Stomach smooth muscle (tissue), 2 donors: ENCODE measurements around the gene METTL21C.

ENCODE experiments used
- H3K27ac ChIP-seq: one replicate; pipeline ENCODE4 v1.7.0; 2013; ENCODE audit warnings: mild to moderate bottlenecking, low read length, inconsistent platforms
- H3K27me3 ChIP-seq, 2 donors: one replicate each; pipeline ENCODE4 v1.7.0; 2013; ENCODE audit warnings: low read length in 2 of 2; ENCODE audit not compliant: insufficient read depth in 2 of 2, control insufficient read depth in 1 of 2
- H3K36me3 ChIP-seq, 2 donors: one replicate each; pipeline ENCODE4 v1.7.0; 2013; ENCODE audit warnings: low read length in 2 of 2; ENCODE audit not compliant: control insufficient read depth in 2 of 2, insufficient read depth in 2 of 2
- H3K4me1 ChIP-seq: one replicate; pipeline ENCODE4 v1.7.0; 2013; ENCODE audit warnings: low read length; ENCODE audit not compliant: control insufficient read depth, insufficient read depth
- H3K4me3 ChIP-seq, 2 donors: one replicate each; pipeline ENCODE4 v1.7.0; 2013; ENCODE audit warnings: low read length in 2 of 2
- H3K9ac ChIP-seq, 2 donors: one replicate each; pipeline ENCODE4 v1.7.0; 2013; ENCODE audit warnings: low read length in 2 of 2, mild to moderate bottlenecking in 1 of 2
- H3K9me3 ChIP-seq, 2 donors: one replicate each; pipeline ENCODE4 v1.7.0; 2013; ENCODE audit warnings: low read length in 2 of 2; ENCODE audit not compliant: control insufficient read depth in 2 of 2
- donor health status: healthy.
- donor health status: Pancreatic carcinoma.

The METTL21C gene

DNA sequence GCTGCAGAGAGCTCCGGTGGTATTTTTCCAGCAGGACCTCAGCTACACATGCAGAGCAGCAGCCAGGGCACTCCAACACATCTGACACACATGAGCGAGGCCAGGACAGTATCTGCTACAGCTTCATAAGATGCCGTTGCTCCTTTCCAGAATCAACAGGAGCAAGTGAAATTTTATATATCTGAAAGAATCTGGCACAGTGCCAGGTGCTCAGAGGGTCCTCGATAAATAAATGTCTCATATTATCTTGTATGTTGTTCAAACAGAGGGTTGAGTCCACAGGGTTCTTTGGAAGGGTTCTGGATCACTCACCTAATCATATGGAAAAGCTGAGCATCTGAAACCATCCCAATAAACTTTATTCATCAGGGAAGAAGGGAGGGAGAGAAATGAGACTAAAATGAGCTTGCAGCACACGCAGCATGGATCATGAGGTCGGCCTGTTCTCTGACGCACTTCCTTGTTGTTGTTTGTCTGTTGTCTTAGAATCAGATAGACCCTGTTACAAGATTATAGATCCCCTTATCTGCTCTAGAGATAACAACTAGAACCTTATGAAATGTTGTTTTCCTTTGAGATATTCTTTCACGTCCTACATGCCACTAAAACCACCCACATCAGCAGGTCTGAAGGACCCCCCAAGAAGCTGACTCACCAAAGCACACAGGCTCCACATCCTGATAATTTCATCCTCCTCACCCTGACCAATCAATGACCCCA lies 3.2 kb upstream of the METTL21C start:
- H3K4me3 ChIP-seq: no peak overlapping the region
- H3K4me1 ChIP-seq: no peaks in the 10 kb centered on the region
- H3K9me3 ChIP-seq: peaks cover 0 to 8% of the 10 kb centered on the region in 2 donors
- no peaks in the 10 kb centered on the region for H3K36me3 ChIP-seq
- H3K9ac ChIP-seq: no peak overlapping the region
- no peak overlapping the region for H3K27ac ChIP-seq
- H3K27me3 ChIP-seq: peaks cover 0 to 2% of the 10 kb centered on the region in 2 donors

DNA sequence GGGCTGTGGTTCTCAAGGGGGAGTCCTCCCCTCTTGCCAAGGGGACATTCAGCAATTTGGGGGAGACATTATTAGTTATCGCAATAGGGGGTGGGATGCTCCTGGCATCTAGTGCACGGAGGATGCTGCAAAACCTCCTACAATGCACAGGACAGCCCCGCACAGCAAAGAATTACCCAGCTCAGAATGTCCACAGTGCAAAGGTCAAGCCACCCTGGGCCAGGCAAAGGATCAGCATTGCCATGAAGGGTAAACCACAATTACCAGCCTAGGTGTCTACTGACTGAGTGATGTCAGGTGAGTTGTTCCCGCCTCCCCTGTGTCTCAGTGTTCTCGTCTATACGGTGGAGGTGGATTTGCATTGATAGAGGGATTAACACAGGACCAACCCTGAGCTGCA lies 2.4 kb upstream of the METTL21C start:
- H3K4me3 ChIP-seq: no peak overlapping the region
- no peak overlapping the region for H3K27ac ChIP-seq
- H3K36me3 ChIP-seq: no peaks in the 10 kb centered on the region
- peaks cover 0 to 8% of the 10 kb centered on the region in 2 donors for H3K9me3 ChIP-seq
- no peaks in the 10 kb centered on the region for H3K4me1 ChIP-seq
- H3K27me3 ChIP-seq: peaks cover 6% of the 10 kb centered on the region in 2 donors
- H3K9ac ChIP-seq: no peak overlapping the region

DNA sequence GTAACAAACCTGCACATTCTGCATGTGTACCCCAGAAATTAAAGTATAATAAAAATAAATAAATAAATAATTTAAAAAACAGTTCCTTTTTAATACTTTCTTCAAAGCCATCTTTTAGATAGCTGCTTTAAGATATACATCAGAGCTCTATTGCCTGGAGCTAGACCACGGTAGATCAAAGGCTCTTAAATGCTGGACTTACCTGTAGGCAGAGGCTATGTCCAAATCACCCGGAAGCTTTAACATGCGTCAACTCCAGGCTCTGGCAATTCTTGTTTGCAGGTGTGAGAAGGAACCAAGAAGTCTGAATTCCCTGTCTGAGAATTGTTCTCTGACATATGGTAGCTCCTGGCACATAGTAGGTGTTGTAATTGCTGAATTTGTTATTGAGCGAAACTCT lies 1.6 kb upstream of the METTL21C start:
- H3K4me1 ChIP-seq: no peaks in the 10 kb centered on the region
- peaks cover 10% of the 10 kb centered on the region in 2 donors for H3K27me3 ChIP-seq
- H3K9me3 ChIP-seq: peaks cover 0 to 8% of the 10 kb centered on the region in 2 donors
- no peak overlapping the region for H3K9ac ChIP-seq
- H3K4me3 ChIP-seq: no peak overlapping the region
- H3K36me3 ChIP-seq: no peaks in the 10 kb centered on the region
- no peak overlapping the region for H3K27ac ChIP-seq

DNA sequence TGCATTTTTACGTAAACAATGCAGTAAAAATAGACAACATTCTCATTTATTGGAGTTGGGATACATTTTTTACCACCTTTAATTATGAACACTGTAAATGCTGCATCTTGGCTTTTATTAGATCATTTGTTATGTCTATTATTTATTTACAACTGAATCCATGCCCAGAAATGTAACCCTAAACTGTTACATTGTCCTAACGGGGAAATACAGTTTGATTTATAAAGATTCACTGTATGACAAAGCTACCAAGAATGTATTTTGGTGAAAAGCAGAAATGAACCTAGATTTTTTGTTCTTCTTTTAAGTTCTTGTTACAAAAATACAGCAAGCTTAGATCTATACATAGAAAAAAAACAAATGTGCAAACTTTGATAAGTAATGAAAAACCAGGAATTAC lies 1.1 kb downstream of the METTL21C start:
- Histone ChIP-seq H3K4me1 (no peaks in the 10 kb centered on the region), H3K27ac (no peak overlapping the region), H3K36me3 (no peaks in the 10 kb centered on the region), H3K27me3 (peaks cover 10 to 17% of the 10 kb centered on the region in 2 donors), H3K9ac (no peak overlapping the region), H3K4me3 (no peak overlapping the region), H3K9me3 (peaks cover 0 to 7% of the 10 kb centered on the region in 2 donors)

DNA sequence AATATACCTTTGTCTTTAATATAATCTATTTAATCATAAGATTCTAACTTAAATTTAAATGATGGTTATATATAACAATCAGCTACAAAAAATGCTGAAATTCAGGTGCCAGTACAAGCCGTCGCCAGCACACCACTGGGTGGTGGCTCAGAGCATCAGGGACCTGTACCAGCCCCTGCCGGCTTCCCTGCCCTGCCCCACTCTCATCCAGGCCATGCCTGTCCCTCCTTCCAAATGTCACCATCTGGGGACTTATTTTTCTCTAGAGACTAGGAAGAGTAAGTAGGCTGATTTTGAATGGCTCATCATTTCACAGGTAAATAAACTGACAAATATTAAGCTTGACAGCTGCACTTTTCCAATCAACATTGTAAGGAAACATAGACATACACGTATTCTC lies 1.6 kb downstream of the METTL21C start:
- Histone ChIP-seq H3K9me3 (peaks cover 0 to 2% of the 10 kb centered on the region in 2 donors), H3K4me1 (no peaks in the 10 kb centered on the region), H3K36me3 (no peaks in the 10 kb centered on the region), H3K9ac (no peak overlapping the region), H3K4me3 (no peak overlapping the region), H3K27ac (no peak overlapping the region), H3K27me3 (peaks cover 10 to 17% of the 10 kb centered on the region in 2 donors)

DNA sequence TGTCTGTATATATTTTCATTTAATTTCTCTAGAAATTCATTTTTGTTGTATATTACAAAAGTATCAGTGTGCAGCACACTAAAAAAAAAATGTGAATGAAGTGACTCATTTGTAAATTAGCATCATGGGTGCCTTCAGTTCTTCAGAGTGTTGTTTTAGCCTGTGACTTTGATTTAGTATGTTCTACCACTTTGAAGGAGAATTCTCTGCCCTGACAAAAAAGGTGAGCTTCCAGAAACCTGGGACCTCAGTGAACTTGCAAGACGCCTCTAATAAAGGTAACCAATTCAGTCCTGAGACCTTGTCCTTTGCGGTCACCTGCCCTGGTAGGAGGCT lies 2.4 kb downstream of the METTL21C start:
- Histone ChIP-seq H3K27ac (no peak overlapping the region), H3K4me3 (no peak overlapping the region), H3K27me3 (peaks cover 10 to 17% of the 10 kb centered on the region in 2 donors), H3K36me3 (no peaks in the 10 kb centered on the region), H3K9me3 (no peaks in the 10 kb centered on the region), H3K9ac (no peak overlapping the region), H3K4me1 (no peaks in the 10 kb centered on the region)

DNA sequence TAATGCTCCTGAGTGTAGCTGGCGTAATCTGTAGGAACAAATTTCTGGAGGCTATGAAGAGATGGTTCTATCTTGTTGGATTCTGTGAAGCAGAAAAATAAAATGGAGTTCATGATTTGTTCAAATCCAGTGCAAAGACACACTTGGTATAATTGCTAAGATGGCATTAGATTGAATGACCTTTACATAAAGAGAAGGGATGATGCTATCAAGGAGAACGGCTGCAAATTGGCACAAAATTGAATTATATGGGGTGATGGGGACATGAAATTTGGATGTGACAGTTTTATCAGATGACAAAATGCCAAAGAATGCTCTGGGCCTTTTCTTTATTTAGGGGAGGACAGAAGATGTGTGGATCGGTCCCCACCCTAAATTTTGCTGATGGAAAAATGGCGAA lies 4.0 kb downstream of the METTL21C start:
- no peak overlapping the region for H3K27ac ChIP-seq
- no peaks in the 10 kb centered on the region for H3K4me1 ChIP-seq
- no peaks in the 10 kb centered on the region for H3K36me3 ChIP-seq
- no peak overlapping the region for H3K4me3 ChIP-seq
- H3K9ac ChIP-seq: no peak overlapping the region
- H3K9me3 ChIP-seq: no peaks in the 10 kb centered on the region
- H3K27me3 ChIP-seq: peaks cover 8 to 17% of the 10 kb centered on the region in 2 donors

DNA sequence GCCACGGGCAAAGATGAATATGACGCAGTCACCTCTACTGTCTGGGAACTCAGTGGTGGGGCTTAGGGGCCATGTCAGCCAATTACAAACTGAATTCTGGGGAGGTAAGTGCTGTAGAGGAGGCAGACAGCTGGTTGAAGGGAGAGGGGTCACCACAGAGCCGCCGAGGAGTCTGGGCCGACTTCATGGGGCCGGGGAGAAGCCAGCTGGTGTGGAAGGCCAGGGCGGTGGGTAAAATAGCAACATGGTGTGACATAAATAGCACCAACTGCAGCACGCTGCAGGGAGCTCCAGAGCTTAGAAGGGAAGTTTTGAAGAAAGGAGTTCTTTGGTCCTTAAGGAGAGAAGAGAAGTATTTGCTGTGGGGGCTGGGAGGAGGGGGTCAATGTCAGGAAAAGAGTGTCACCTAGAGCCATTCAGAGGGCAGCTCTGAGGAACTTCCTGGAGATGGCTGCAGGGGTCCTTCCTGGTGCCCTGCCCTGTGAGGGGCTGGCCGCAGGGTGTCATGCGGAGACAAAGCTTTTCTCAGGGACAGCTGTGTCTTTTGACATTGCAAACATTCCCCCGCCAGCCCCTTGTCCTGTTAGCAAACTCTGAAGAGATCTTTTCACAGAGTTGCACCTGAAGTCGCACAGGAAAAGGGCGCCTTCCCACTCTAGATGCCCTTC lies 6.4 kb downstream of the METTL21C start:
- H3K36me3 ChIP-seq: no peaks in the 10 kb centered on the region
- H3K9me3 ChIP-seq: no peaks in the 10 kb centered on the region
- H3K4me3 ChIP-seq: no peak overlapping the region
- no peak overlapping the region for H3K9ac ChIP-seq
- H3K27ac ChIP-seq: no peak overlapping the region
- H3K27me3 ChIP-seq: peaks cover 8 to 17% of the 10 kb centered on the region in 2 donors
- H3K4me1 ChIP-seq: no peaks in the 10 kb centered on the region

DNA sequence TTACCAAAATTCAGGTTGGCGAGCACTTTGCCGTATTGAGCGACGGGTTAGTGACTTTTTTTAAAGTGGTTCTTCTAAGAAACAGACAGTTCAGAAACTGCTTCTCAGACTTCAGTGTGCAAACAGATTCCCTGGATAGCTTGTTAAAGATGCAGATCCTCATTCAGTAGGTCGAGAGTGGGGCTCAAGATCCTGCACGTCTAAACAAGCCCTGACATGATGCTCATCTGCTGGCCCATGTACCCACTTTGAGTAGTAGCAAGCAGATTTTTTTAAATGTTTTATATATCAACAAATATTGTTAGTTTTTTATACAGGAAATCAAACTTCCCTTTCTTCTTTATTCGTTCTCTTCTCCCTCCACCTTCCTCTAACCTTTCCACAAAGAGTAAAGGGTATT lies 7.3 kb downstream of the METTL21C start:
- Histone ChIP-seq H3K27me3 (peaks cover 4 to 13% of the 10 kb centered on the region in 2 donors), H3K4me3 (no peak overlapping the region), H3K9ac (no peak overlapping the region), H3K4me1 (no peaks in the 10 kb centered on the region), H3K27ac (no peak overlapping the region), H3K36me3 (no peaks in the 10 kb centered on the region), H3K9me3 (peaks cover 0 to 2% of the 10 kb centered on the region in 2 donors)

DNA sequence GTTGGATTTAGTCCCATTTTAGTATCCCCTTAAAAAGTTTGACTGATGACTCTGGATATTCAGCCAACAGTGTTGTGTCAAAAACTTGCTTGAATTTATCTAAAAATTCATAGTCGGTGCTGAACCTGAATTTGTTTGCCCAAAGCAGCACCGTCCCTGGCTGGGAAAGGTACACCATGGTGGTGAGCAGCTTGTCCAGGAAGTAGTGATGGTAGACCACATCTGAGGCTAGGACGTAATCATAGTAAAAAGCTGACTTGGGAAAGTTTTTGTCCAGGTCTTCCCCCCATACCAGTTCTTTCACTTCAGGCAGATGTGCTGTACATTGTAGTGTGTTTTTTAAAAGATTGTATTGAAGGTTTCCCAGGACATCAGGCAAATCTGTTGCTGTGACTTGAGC lies 8.8 kb downstream of the METTL21C start:
- H3K36me3 ChIP-seq: no peaks in the 10 kb centered on the region
- H3K9ac ChIP-seq: no peak overlapping the region
- peaks cover 0 to 7% of the 10 kb centered on the region in 2 donors for H3K27me3 ChIP-seq
- no peaks in the 10 kb centered on the region for H3K4me1 ChIP-seq
- no peak overlapping the region for H3K4me3 ChIP-seq
- no peak overlapping the region for H3K27ac ChIP-seq
- H3K9me3 ChIP-seq: peaks cover 0 to 2% of the 10 kb centered on the region in 2 donors

DNA sequence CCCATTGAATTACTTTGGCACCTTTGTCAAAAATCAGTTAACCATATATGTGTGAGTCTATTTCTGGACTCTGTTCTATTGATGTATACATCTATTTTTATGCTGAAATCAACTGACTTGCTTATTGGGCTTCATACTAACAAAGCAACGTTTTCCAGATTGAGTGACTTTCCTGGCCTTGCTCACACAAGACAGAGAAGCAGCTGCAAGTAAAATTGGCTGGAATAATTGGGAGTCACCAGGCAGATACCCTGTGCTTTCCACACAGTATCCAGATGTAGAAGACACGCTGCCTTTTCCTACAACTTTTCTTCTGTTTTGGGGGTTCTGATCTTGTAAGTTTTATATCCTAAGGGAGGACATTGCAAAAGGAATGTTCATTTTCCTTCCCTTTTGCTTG lies 11.2 kb downstream of the METTL21C start:
- Histone ChIP-seq H3K9ac (no peak overlapping the region), H3K4me1 (no peaks in the 10 kb centered on the region), H3K36me3 (peaks cover 6 to 8% of the 10 kb centered on the region in 2 donors), H3K9me3 (peaks cover 0 to 2% of the 10 kb centered on the region in 2 donors), H3K27ac (no peak overlapping the region), H3K27me3 (no peaks in the 10 kb centered on the region), H3K4me3 (no peak overlapping the region)
